Subcutaneous abdominal adipose tissue (tissue), 5 donors: ENCODE data around the gene TAC3.

Experiments
- H3K27ac ChIP-seq: one replicate; pipeline ENCODE4 v1.7.0; 2013; ENCODE audit warnings: low read depth, mild to moderate bottlenecking, inconsistent platforms, low read length, moderate library complexity
- H3K27me3 ChIP-seq, 5 donors: one replicate each; pipeline ENCODE4 v1.7.0; 2013; ENCODE audit warnings: low read length in 5 of 5, inconsistent platforms in 1 of 5; ENCODE audit not compliant: control insufficient read depth in 5 of 5, insufficient read depth in 4 of 5
- H3K36me3 ChIP-seq, 5 donors: one replicate each; pipeline ENCODE4 v1.7.0; 2013; ENCODE audit warnings: low read length in 5 of 5; ENCODE audit not compliant: control insufficient read depth in 5 of 5, insufficient read depth in 5 of 5
- H3K4me1 ChIP-seq, 5 donors: one replicate each; pipeline ENCODE4 v1.7.0; 2013; ENCODE audit warnings: low read length in 5 of 5, mild to moderate bottlenecking in 3 of 5, moderate library complexity in 1 of 5; ENCODE audit not compliant: control insufficient read depth in 5 of 5, insufficient read depth in 5 of 5
- H3K4me3 ChIP-seq, 5 donors: one replicate each; pipeline ENCODE4 v1.7.0; 2013; ENCODE audit warnings: low read length in 5 of 5, low read depth in 1 of 5
- H3K9ac ChIP-seq, 5 donors: one replicate each; pipeline ENCODE4 v1.7.0; 2013; ENCODE audit warnings: low read length in 5 of 5, mild to moderate bottlenecking in 4 of 5, moderate library complexity in 3 of 5
- H3K9me3 ChIP-seq, 5 donors: one replicate each; pipeline ENCODE4 v1.7.0; 2013; ENCODE audit warnings: low read length in 5 of 5; ENCODE audit not compliant: control insufficient read depth in 5 of 5
- donor health status: healthy.
- donor health status: healthy.
- donor health status: healthy.
- donor health status: healthy.
- donor health status: healthy.

The TAC3 gene

DNA sequence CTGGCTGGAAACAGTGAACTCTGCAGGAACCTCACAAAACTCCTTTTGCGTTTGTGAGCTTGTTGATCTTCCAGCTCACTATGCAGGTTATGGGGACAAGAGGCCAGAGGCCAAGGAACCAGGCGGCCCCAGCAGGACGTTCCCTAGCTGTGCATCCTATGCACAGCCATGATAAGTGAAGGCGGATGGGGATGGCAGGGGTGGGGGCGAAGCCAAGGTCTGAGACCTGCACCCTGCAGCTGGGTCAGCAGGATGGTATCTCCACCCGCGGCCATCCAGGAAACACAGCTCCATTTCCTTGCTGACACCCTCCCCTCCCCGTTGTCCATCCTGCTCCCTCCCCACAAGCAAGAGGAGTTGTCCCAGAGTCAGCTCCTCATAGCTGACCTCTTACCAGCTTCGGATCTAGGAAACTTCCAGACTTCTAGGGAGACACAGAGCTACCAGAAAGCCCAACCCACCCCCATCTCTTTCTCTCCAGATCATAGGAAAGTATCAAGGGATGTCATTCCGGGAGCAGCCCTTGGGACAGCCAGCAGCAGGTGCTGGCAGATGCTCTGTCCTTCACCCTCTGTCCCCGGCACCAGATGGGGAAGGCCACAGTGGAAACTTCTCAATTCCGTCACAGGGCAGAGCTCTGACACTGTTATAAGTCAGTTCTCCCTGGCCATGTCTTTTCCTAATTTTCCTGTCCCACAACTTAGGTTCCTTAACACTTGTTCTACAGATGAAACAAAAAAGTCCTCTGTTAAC, 19.4 kb downstream of the TAC3 start:
- no peaks in the 10 kb centered on the region for H3K27me3 ChIP-seq
- no peak overlapping the region for H3K9ac ChIP-seq
- H3K9me3 ChIP-seq = no peaks in the 10 kb centered on the region
- no peak overlapping the region for H3K27ac ChIP-seq
- peaks cover 0 to 25% (median 21%) of the 10 kb centered on the region in 5 donors for H3K4me1 ChIP-seq
- peaks cover 0 to 40% (median 27%) of the 10 kb centered on the region in 5 donors for H3K36me3 ChIP-seq
- H3K4me3 ChIP-seq = no peak overlapping the region

- no peak overlapping the region for H3K27ac ChIP-seq
- H3K4me3 ChIP-seq = no peak overlapping the region
- no peak overlapping the region for H3K9ac ChIP-seq
- no peaks in the 10 kb centered on the region for H3K9me3 ChIP-seq
- H3K4me1 ChIP-seq = peaks cover 5 to 26% (median 22%) of the 10 kb centered on the region in 5 donors
- H3K27me3 ChIP-seq = no peaks in the 10 kb centered on the region
- H3K36me3 ChIP-seq = peaks cover 0 to 33% (median 27%) of the 10 kb centered on the region in 5 donors
These were observed 20.3 kb downstream of the TAC3 start for GRCh38 chr12:56995930-56996496.

GRCh38 chr12:56995201-56995929, 21.0 kb downstream of the TAC3 start:
- Histone ChIP-seq H3K36me3 (peaks cover 0 to 27% (median 23%) of the 10 kb centered on the region in 5 donors), H3K4me3 (no peak overlapping the region), H3K27me3 (no peaks in the 10 kb centered on the region), H3K27ac (no peak overlapping the region), H3K9me3 (no peaks in the 10 kb centered on the region), H3K4me1 (peaks cover 8 to 33% (median 27%) of the 10 kb centered on the region in 5 donors), H3K9ac (no peak overlapping the region)

GRCh38 chr12:56994231-56994746, 22.0 kb downstream of the TAC3 start:
- Histone ChIP-seq H3K9me3 (no peaks in the 10 kb centered on the region), H3K4me3 (no peak overlapping the region), H3K9ac (no peak overlapping the region), H3K36me3 (peaks cover 0 to 18% (median 15%) of the 10 kb centered on the region in 5 donors), H3K27me3 (no peaks in the 10 kb centered on the region), H3K4me1 (peaks cover 8 to 36% (median 29%) of the 10 kb centered on the region in 5 donors), H3K27ac (no peak overlapping the region)

DNA sequence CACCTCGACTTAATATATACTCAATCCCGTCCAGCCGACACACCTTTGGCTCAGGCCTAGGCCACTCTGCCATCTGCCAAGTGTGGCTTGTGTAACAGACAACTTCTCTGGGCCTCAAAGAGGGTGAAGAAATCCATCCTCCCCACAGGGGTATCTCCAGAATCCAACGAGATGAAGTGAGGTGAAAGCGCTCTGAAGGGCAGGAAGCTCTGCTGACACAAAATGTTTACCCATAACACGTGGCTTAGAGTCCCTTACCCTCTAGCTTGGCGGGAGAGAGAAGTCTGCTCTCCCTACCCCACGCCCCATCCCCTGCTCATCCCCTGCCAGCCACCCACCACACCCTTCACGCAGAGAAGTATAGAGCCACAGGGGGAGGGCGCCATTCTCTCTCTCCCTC, 23.0 kb downstream of the TAC3 start:
- Histone ChIP-seq H3K4me3 (no peak overlapping the region), H3K9ac (peak overlapping the region in 2 of 5 donors; percentile 31 to 43), H3K9me3 (no peaks in the 10 kb centered on the region), H3K27me3 (no peaks in the 10 kb centered on the region), H3K27ac (no peak overlapping the region), H3K36me3 (peaks cover 0 to 17% (median 14%) of the 10 kb centered on the region in 5 donors), H3K4me1 (peaks cover 8 to 42% (median 33%) of the 10 kb centered on the region in 5 donors)

- Histone ChIP-seq H3K4me3 (peak overlapping the region in 2 of 5 donors; percentile 7 to 10), H3K27me3 (no peaks in the 10 kb centered on the region), H3K4me1 (peaks cover 10 to 49% (median 37%) of the 10 kb centered on the region in 5 donors), H3K36me3 (peaks cover 0 to 11% (median 8%) of the 10 kb centered on the region in 5 donors), H3K27ac (peak overlapping the region; percentile 65), H3K9ac (peak overlapping the region in 1 of 5 donors; percentile 44), H3K9me3 (no peaks in the 10 kb centered on the region)
These were observed 24.7 kb downstream of the TAC3 start for GRCh38 chr12:56991319-56992246.

DNA sequence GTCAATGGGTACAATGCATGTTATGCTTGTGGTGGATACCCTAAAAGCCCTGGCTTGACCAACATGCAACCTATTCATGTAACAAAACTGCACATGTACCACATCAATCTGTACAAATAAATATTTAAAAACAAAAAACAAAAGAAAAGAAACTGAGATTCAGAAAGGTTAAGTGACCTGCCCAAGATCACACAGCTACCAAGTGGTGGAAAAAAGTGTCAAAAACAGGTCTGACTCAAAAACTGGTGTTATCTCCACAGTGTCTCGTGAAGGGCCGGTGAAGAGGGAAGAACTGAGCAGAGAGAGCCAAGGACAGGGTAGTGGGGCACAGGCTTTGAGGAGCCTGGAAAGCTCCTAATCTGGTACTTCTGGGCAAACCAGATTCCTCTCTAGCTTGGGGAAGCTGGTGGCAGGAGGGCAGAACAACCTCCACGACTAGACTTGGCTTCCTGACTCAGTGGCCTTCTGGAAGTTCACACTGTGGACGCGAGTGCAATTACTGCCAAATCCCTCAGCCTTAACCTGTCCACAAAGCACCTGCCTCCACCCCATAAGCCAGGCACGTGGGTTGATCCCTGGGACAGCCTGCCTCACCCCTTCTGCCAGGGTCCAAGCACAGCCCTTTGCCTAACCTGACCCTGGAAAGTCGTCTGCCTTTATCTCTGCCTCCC, 25.5 kb downstream of the TAC3 start:
- no peaks in the 10 kb centered on the region for H3K9me3 ChIP-seq
- H3K4me1 ChIP-seq = peaks cover 10 to 48% (median 35%) of the 10 kb centered on the region in 5 donors
- H3K27me3 ChIP-seq = no peaks in the 10 kb centered on the region
- peak overlapping the region; percentile 65 for H3K27ac ChIP-seq
- peak overlapping the region in 1 of 5 donors; percentile 44 for H3K9ac ChIP-seq
- H3K36me3 ChIP-seq = peaks cover 0 to 8% (median 6%) of the 10 kb centered on the region in 5 donors
- H3K4me3 ChIP-seq = peak overlapping the region in 2 of 5 donors; percentile 7 to 10

GRCh38 chr12:56989861-56990610, 26.3 kb downstream of the TAC3 start:
- H3K4me1 ChIP-seq = peaks cover 10 to 48% (median 35%) of the 10 kb centered on the region in 5 donors
- H3K4me3 ChIP-seq = no peak overlapping the region
- no peak overlapping the region for H3K9ac ChIP-seq
- peaks cover 0 to 1% (median 0%) of the 10 kb centered on the region in 5 donors for H3K36me3 ChIP-seq
- H3K9me3 ChIP-seq = no peaks in the 10 kb centered on the region
- no peak overlapping the region for H3K27ac ChIP-seq
- H3K27me3 ChIP-seq = no peaks in the 10 kb centered on the region
